ENCODE measurements around the gene EMILIN1.

GRCh38 chr2:27049422-27050280 is 28.8 kb upstream of the EMILIN1 start:
- TF ChIP-seq CTCF (IDR thresholded peaks at IDR 0.05), result no peak
- no peak for TF ChIP-seq REST (IDR thresholded peaks at IDR 0.05; ENCODE audit: insufficient read depth in 1 of 2, low read depth in 2 of 2, low read length in 1 of 2)

Measured in Panc1 (cell line).